B cell (primary cell): ENCODE data around the gene F12. TPM values are rescaled to one million over a fixed set of nuclear protein-coding genes. Genes with fewer than 3 reads are reported as not detected.

Source experiments
- ATAC-seq: fragments of 200-7000 bp; cut with Tn5 transposase; one replicate; pipeline ENCODE4 v1.10.0; 2021; ENCODE audit warnings: low read depth, mild to moderate bottlenecking, moderate number of reproducible peaks, moderate library complexity
- CTCF ChIA-PET: fragments of 350-600 bp; sonication (Branson Sonifier 250); formaldehyde crosslinking; loops from one replicate; lab custom pipeline; 2021; ENCODE audit warnings: antibody characterized with exemption, inconsistent platforms; lab: Charles Lee
- POLR2A ChIA-PET: fragments of 350-600 bp; sonication (Branson Sonifier 250); formaldehyde crosslinking; loops from one replicate; lab custom pipeline; 2021; ENCODE audit warnings: antibody characterized with exemption; lab: Charles Lee
- DNase-seq: peaks from one replicate; pipeline ENCODE4 v3.0.0; 2013
- H2AFZ ChIP-seq: 2 replicates; pipeline ENCODE4 v1.6.1; 2012; ENCODE audit warnings: mild to moderate bottlenecking, low read depth, low read length; ENCODE audit not compliant: insufficient read depth, poor library complexity, severe bottlenecking
- H3K27ac ChIP-seq, 2 donors: 1 replicate in 1 of 2; 2 replicates in 1 of 2; pipeline ENCODE4 v1.5.1; 2012 to 2013; ENCODE audit warnings: low read length in 2 of 2, mild to moderate bottlenecking in 2 of 2, moderate library complexity in 1 of 2
- H3K27me3 ChIP-seq, 4 experiments: fragments of 200-600 bp in 1 of 4; sonication (generic) in 1 of 4; replicated peaks in 1 of 4; 1 replicate in 2 of 4; 2 replicates in 2 of 4; pipeline versions ENCODE4 v1.6.1 to v1.7.0; 2013 to 2016; ENCODE audit warnings: low read length in 3 of 4, mild to moderate bottlenecking in 2 of 4, mixed read lengths in 1 of 4, moderate library complexity in 1 of 4; ENCODE audit not compliant: insufficient read depth in 4 of 4, control insufficient read depth in 3 of 4; ENCODE audit errors: control extremely low read depth in 1 of 4
- H3K36me3 ChIP-seq, 2 experiments: replicated peaks in 1 of 2; 1 replicate in 1 of 2; 2 replicates in 1 of 2; pipeline versions ENCODE4 v1.6.1 to v1.7.1; 2013; ENCODE audit warnings: low read length in 1 of 2; ENCODE audit not compliant: insufficient read depth in 2 of 2, control insufficient read depth in 1 of 2; ENCODE audit errors: control extremely low read depth in 1 of 2, extremely low read depth in 1 of 2
- H3K4me1 ChIP-seq, 2 donors: fragments of 200-600 bp in 1 of 2; sonication (generic) in 1 of 2; 1 replicate in 1 of 2; 2 replicates in 1 of 2; pipeline versions ENCODE4 v1.5.1 to v1.6.1; 2013 to 2017; ENCODE audit warnings: low read length in 2 of 2; ENCODE audit not compliant: control insufficient read depth in 2 of 2, insufficient read depth in 2 of 2
- H3K4me2 ChIP-seq: replicated peaks from 2 replicates; pipeline ENCODE3; 2012; ENCODE audit warnings: mild to moderate bottlenecking, low read depth, low read length; ENCODE audit not compliant: poor library complexity, severe bottlenecking
- H3K4me3 ChIP-seq, 5 experiments: fragments of 200-600 bp in 1 of 5; sonication (generic) in 1 of 5; 1 replicate in 3 of 5; 2 replicates in 2 of 5; pipeline versions ENCODE4 v1.5.1 to v1.7.0; 2011 to 2016; ENCODE audit warnings: low read length in 4 of 5, mild to moderate bottlenecking in 4 of 5, low read depth in 2 of 5, control low read depth in 1 of 5, moderate library complexity in 1 of 5; ENCODE audit not compliant: insufficient read depth in 1 of 5; ENCODE audit errors: control extremely low read depth in 1 of 5, extremely low read depth in 1 of 5
- H3K79me2 ChIP-seq: fragments of 200-600 bp; sonication (generic); one replicate; pipeline ENCODE4 v1.6.0; 2016; ENCODE audit warnings: low read length; ENCODE audit not compliant: control insufficient read depth, insufficient read depth
- H3K9ac ChIP-seq: fragments of 200-600 bp; sonication (generic); 2 replicates; pipeline ENCODE4 v1.6.1; 2017; ENCODE audit warnings: mild to moderate bottlenecking, low read length, moderate library complexity
- H3K9me3 ChIP-seq, 3 donors: one replicate each; pipeline versions ENCODE4 v1.6.1 to v1.7.1; 2013; ENCODE audit warnings: low read length in 2 of 3; ENCODE audit not compliant: control insufficient read depth in 2 of 3, insufficient read depth in 1 of 3; ENCODE audit errors: control extremely low read depth in 1 of 3
- H4K20me1 ChIP-seq: 2 replicates; pipeline ENCODE4 v1.6.0; 2012; ENCODE audit warnings: mild to moderate bottlenecking, low read length; ENCODE audit not compliant: insufficient read depth, control insufficient read depth, poor library complexity, severe bottlenecking
- H3K27ac Mint-ChIP-seq: one replicate; pipeline ENCODE4 v1.8.0; 2021; ENCODE audit warnings: mixed read lengths
- H3K27me3 Mint-ChIP-seq: one replicate; pipeline ENCODE4 v1.8.0; 2021; ENCODE audit warnings: mixed read lengths
- H3K4me1 Mint-ChIP-seq: one replicate; pipeline ENCODE4 v1.8.0; 2021; ENCODE audit warnings: mixed read lengths
- H3K4me3 Mint-ChIP-seq: one replicate; pipeline ENCODE4 v1.8.0; 2021; ENCODE audit warnings: mixed read lengths
- H3K9me3 Mint-ChIP-seq: one replicate; pipeline ENCODE4 v1.8.0; 2022; ENCODE audit warnings: mixed read lengths; ENCODE audit not compliant: insufficient read depth
- CTCF ChIP-seq: fragments of 200-600 bp; IDR thresholded peaks from one replicate; pipeline ENCODE4 v1.8.0; 2022; ENCODE audit warnings: antibody characterized with exemption, mild to moderate bottlenecking
- EZH2 ChIP-seq: IDR thresholded peaks from 2 replicates; pipeline ENCODE4 v1.6.1; 2012; ENCODE audit warnings: borderline replicate concordance, low read depth, mild to moderate bottlenecking, moderate library complexity, low read length; ENCODE audit not compliant: insufficient read depth, poor library complexity, severe bottlenecking
- WGBS: methylation state at CpG from one replicate; pipeline ENCODE4 v1.1.5; 2013; ENCODE audit warnings: missing lambda C conversion rate; ENCODE audit not compliant: insufficient coverage; 5-methylcytosine and 5-hydroxymethylcytosine counted together
- intact Hi-C: fragments of 100-400 bp; cut with micrococcal nuclease; formaldehyde crosslinking; loops from one replicate; pipeline ENCODE4 v1.10.0; 2022
- polyA plus RNA-seq: library from polyadenylated mRNA; depleted of rRNA; stranded (reverse); fragments of >200 nt; gene quantifications from 2 replicates; pipeline ENCODE4 v1.2.3, GENCODE V29; 2012
- total RNA-seq, 2 donors: library from RNA; stranded (reverse); fragments of 120-200 nt in 1 of 2; gene quantifications; 1 replicate in 1 of 2; 2 replicates in 1 of 2; pipeline versions ENCODE4 v1.2.3 to v1.2.4, GENCODE V29; 2013 to 2022

F12 gene
- total and polyA plus RNA-seq, 2 donors (not counting 1 experiment from before 2014, with no cell fraction given) = 3.1 TPM; not detected in 1

- Mint-ChIP-seq H3K27ac (no peak overlapping the region), H3K9me3 (no peaks in the 10 kb centered on the region), H3K4me3 (no peak overlapping the region), H3K4me1 (peaks cover 55% of the 10 kb centered on the region), H3K27me3 (no peaks in the 10 kb centered on the region)
- ChIA-PET POLR2A (no interaction called here), CTCF (interaction anchor here (1.2 to 3.3 kb wide), 3 partner anchors 25 to 56 kb away, joined by 3 to 9 read pairs (median 5); no protein-coding TSS in a partner anchor)
- no peaks in the 10 kb centered on the region for H3K9me3 ChIP-seq
- intact Hi-C loops = no loop called here
- no peak overlapping the region for H2AFZ ChIP-seq
- peaks cover 96% of the 10 kb centered on the region for H4K20me1 ChIP-seq
- WGBS = 97% methylated on average over 9 of the region's 14 CpGs
- H3K36me3 ChIP-seq = peaks cover 0 to 49% of the 10 kb centered on the region in 2 experiments
- no peak overlapping the region for H3K4me2 ChIP-seq
- ATAC-seq (no peak), DNase-seq (no peak)
- no peak overlapping the region for H3K27ac ChIP-seq
- peaks cover 41 to 56% of the 10 kb centered on the region in 2 donors for H3K4me1 ChIP-seq
- no peaks in the 10 kb centered on the region for H3K27me3 ChIP-seq
- no peak for TF ChIP-seq EZH2
- no peak for TF ChIP-seq CTCF
- no peak overlapping the region for H3K9ac ChIP-seq
- no peak overlapping the region for H3K4me3 ChIP-seq
- H3K79me2 ChIP-seq = peaks cover 55% of the 10 kb centered on the region
Measured at GRCh38 chr5:177365845-177366527, 43.4 kb downstream of the F12 start.
